Astrocyte (in vitro differentiated cells and primary cell): ENCODE measurements around the gene METTL21A.

Source experiments
- EZH2 ChIP-seq: IDR thresholded peaks from 2 replicates; pipeline ENCODE4 v1.6.1; 2012; ENCODE audit warnings: mild to moderate bottlenecking, low read length, inconsistent platforms; ENCODE audit not compliant: insufficient read depth
- TF ChIP-seq, protein P1 (sequence below): IDR thresholded peaks from 2 replicates; pipeline ENCODE4 v1.5.1; 2011; ENCODE audit warnings: low read depth, mild to moderate bottlenecking, inconsistent platforms, low read length, moderate library complexity; ENCODE audit not compliant: insufficient read depth

DNA sequence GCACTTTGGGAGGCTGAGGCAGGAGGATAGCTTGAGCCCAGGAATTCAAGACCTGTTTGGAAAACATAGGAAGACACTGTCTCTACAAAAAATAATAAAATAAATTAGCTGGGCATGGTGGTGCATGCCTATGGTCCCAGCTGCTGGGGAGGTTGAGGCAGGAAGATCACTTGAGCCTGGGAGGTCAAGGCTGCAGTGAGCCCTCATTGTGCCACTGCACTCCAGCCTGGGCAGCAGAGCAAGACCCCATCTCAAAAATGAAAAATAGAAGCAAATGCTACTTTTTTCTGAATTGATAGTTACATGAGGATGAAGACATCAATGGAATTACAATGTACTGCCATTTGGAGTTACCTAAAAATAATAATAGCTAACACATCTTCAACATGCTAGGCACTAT is 31.9 kb downstream of the METTL21A start:
- TF ChIP-seq, protein P1, sequence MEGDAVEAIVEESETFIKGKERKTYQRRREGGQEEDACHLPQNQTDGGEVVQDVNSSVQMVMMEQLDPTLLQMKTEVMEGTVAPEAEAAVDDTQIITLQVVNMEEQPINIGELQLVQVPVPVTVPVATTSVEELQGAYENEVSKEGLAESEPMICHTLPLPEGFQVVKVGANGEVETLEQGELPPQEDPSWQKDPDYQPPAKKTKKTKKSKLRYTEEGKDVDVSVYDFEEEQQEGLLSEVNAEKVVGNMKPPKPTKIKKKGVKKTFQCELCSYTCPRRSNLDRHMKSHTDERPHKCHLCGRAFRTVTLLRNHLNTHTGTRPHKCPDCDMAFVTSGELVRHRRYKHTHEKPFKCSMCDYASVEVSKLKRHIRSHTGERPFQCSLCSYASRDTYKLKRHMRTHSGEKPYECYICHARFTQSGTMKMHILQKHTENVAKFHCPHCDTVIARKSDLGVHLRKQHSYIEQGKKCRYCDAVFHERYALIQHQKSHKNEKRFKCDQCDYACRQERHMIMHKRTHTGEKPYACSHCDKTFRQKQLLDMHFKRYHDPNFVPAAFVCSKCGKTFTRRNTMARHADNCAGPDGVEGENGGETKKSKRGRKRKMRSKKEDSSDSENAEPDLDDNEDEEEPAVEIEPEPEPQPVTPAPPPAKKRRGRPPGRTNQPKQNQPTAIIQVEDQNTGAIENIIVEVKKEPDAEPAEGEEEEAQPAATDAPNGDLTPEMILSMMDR = no peak
- TF ChIP-seq EZH2 = no peak
